ENCODE measurements around the gene KICS2.

Gene KICS2

GRCh38 chr12:64261813-64262212 is 39.7 kb upstream of the KICS2 start:
- ChIA-PET CTCF (interaction anchor here (0.7 kb wide), 1 partner anchor 9 kb away, joined by 4 read pairs; no protein-coding TSS in a partner anchor), POLR2A (no interaction called here)
- TF ChIP-seq ELF4 (IDR thresholded peaks at IDR 0.05) = no peak
- TF ChIP-seq NFRKB (IDR thresholded peaks at IDR 0.05) = no peak
- TF ChIP-seq HDGF (IDR thresholded peaks at IDR 0.05; ENCODE audit: borderline replicate concordance) = no peak
- TF ChIP-seq CTBP1 (IDR thresholded peaks at IDR 0.05; ENCODE audit: borderline replicate concordance) = no peak
- no peak for TF ChIP-seq LEF1 (IDR thresholded peaks at IDR 0.05; ENCODE audit: borderline replicate concordance)
- no peak for TF ChIP-seq PKNOX1 (IDR thresholded peaks at IDR 0.05)
- TF ChIP-seq FOXA1 (IDR thresholded peaks at IDR 0.05) = no peak
- TF ChIP-seq SP1 (IDR thresholded peaks at IDR 0.05) = no peak
- TF ChIP-seq ZNF384 (IDR thresholded peaks at IDR 0.05) = no peak
- TF ChIP-seq SUZ12 (IDR thresholded peaks at IDR 0.05) = no peak
- no peak for TF ChIP-seq FOXM1 (IDR thresholded peaks at IDR 0.05; ENCODE audit: borderline replicate concordance)
- no peak for TF ChIP-seq FOXK2 (IDR thresholded peaks at IDR 0.05)
- TF ChIP-seq L3MBTL2 (conservative IDR thresholded peaks at IDR 0.05) = no peak
- TF ChIP-seq ARNT (IDR thresholded peaks at IDR 0.05) = no peak
- TF ChIP-seq BHLHE40 (IDR thresholded peaks at IDR 0.05; ENCODE audit: borderline replicate concordance) = no peak
- no peak for TF ChIP-seq TARDBP (IDR thresholded peaks at IDR 0.05)
- DNase-seq (ENCODE audit: extremely low spot score) = no peak

- ChIA-PET CTCF (interaction anchor here (0.7 kb wide), 1 partner anchor 51 kb away, joined by 3 read pairs; no protein-coding TSS in a partner anchor), POLR2A (no interaction called here)
- no peak for DNase-seq (ENCODE audit: extremely low spot score)
- TF ChIP-seq LEF1 (IDR thresholded peaks at IDR 0.05; ENCODE audit: borderline replicate concordance) (no peak), FOXM1 (IDR thresholded peaks at IDR 0.05; ENCODE audit: borderline replicate concordance) (no peak), PKNOX1 (IDR thresholded peaks at IDR 0.05) (no peak), L3MBTL2 (conservative IDR thresholded peaks at IDR 0.05) (no peak), CTBP1 (IDR thresholded peaks at IDR 0.05; ENCODE audit: borderline replicate concordance) (no peak), FOXA1 (IDR thresholded peaks at IDR 0.05) (no peak), BHLHE40 (IDR thresholded peaks at IDR 0.05; ENCODE audit: borderline replicate concordance) (no peak), ARNT (IDR thresholded peaks at IDR 0.05) (no peak)
Measured at GRCh38 chr12:64258576-64258975, 36.5 kb upstream of the KICS2 start.

GRCh38 chr12:64256166-64256800 is 34.2 kb upstream of the KICS2 start:
- ChIA-PET POLR2A (no interaction called here), CTCF (interaction anchor here (0.9 to 1.3 kb wide), 3 partner anchors 14 to 430 kb away, joined by 3 read pairs; no protein-coding TSS in a partner anchor)
- peak; percentile 27 for DNase-seq (ENCODE audit: extremely low spot score)
- TF ChIP-seq BHLHE40 (IDR thresholded peaks at IDR 0.05; ENCODE audit: borderline replicate concordance) (no peak), FOXA1 (IDR thresholded peaks at IDR 0.05) (no peak), TARDBP (IDR thresholded peaks at IDR 0.05) (no peak), ZNF384 (IDR thresholded peaks at IDR 0.05) (no peak), L3MBTL2 (conservative IDR thresholded peaks at IDR 0.05) (no peak), FOXK2 (IDR thresholded peaks at IDR 0.05) (no peak), ELF4 (IDR thresholded peaks at IDR 0.05) (no peak), SP1 (IDR thresholded peaks at IDR 0.05) (no peak)

- ChIA-PET POLR2A (no interaction called here), CTCF (interaction anchor here (0.6 to 0.7 kb wide), 2 partner anchors 14 to 22 kb away, joined by 3 to 4 read pairs; no protein-coding TSS in a partner anchor)
- TF ChIP-seq FOXA1 (IDR thresholded peaks at IDR 0.05) = no peak
- TF ChIP-seq PKNOX1 (IDR thresholded peaks at IDR 0.05) = no peak
- TF ChIP-seq L3MBTL2 (conservative IDR thresholded peaks at IDR 0.05) = no peak
- TF ChIP-seq CTBP1 (IDR thresholded peaks at IDR 0.05; ENCODE audit: borderline replicate concordance) = no peak
- TF ChIP-seq FOXK2 (IDR thresholded peaks at IDR 0.05) = no peak
- no peak for TF ChIP-seq BHLHE40 (IDR thresholded peaks at IDR 0.05; ENCODE audit: borderline replicate concordance)
- no peak for TF ChIP-seq SP1 (IDR thresholded peaks at IDR 0.05)
- TF ChIP-seq HDGF (IDR thresholded peaks at IDR 0.05; ENCODE audit: borderline replicate concordance) = no peak
- no peak for TF ChIP-seq LEF1 (IDR thresholded peaks at IDR 0.05; ENCODE audit: borderline replicate concordance)
- no peak for TF ChIP-seq ZNF384 (IDR thresholded peaks at IDR 0.05)
- DNase-seq (ENCODE audit: extremely low spot score) = no peak
Measured at GRCh38 chr12:64255249-64255648, 33.2 kb upstream of the KICS2 start.

DNA sequence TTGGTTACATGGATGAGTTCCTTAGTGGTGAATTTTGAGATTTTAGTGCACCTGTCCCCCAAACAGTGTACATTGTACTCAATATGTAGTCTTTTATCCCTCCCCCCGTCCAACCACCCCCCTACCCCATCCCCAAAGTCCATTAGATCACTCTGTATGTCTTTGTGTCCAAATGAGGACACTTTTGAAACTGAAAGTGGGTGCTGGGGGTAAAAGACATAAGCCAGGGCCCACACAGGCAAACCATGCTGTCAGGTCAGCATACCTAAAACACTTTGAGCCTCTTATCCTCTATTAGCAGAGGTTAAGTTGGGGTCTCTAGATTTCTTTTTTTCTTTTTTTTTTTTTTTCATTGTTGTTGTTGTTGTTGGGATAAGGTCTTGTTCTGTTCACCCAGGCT is 31.3 kb upstream of the KICS2 start:
- TF ChIP-seq CTBP1 (IDR thresholded peaks at IDR 0.05; ENCODE audit: borderline replicate concordance) = no peak
- TF ChIP-seq SUZ12 (IDR thresholded peaks at IDR 0.05) = no peak
- no peak for TF ChIP-seq NFRKB (IDR thresholded peaks at IDR 0.05)
- no peak for TF ChIP-seq ELF4 (IDR thresholded peaks at IDR 0.05)
- TF ChIP-seq PKNOX1 (IDR thresholded peaks at IDR 0.05) = no peak
- TF ChIP-seq FOXM1 (IDR thresholded peaks at IDR 0.05; ENCODE audit: borderline replicate concordance) = no peak
- TF ChIP-seq FOXA1 (IDR thresholded peaks at IDR 0.05) = no peak
- no peak for TF ChIP-seq HDGF (IDR thresholded peaks at IDR 0.05; ENCODE audit: borderline replicate concordance)
- DNase-seq (ENCODE audit: extremely low spot score) = no peak
- POLR2A ChIA-PET = no interaction called here
- CTCF ChIA-PET = no interaction called here

- TF ChIP-seq L3MBTL2 (conservative IDR thresholded peaks at IDR 0.05) (no peak), ELF4 (IDR thresholded peaks at IDR 0.05) (no peak), SUZ12 (IDR thresholded peaks at IDR 0.05) (no peak), FOXM1 (IDR thresholded peaks at IDR 0.05; ENCODE audit: borderline replicate concordance) (no peak), LEF1 (IDR thresholded peaks at IDR 0.05; ENCODE audit: borderline replicate concordance) (no peak), TARDBP (IDR thresholded peaks at IDR 0.05) (no peak), PKNOX1 (IDR thresholded peaks at IDR 0.05) (no peak), ARNT (IDR thresholded peaks at IDR 0.05) (no peak), FOXK2 (IDR thresholded peaks at IDR 0.05) (no peak)
- DNase-seq (ENCODE audit: extremely low spot score) = no peak
- CTCF ChIA-PET = no interaction called here
- POLR2A ChIA-PET = no interaction called here
Measured at GRCh38 chr12:64252681-64253080, 30.6 kb upstream of the KICS2 start.

Measured in HEK293T (cell line).